Posterior cingulate gyrus (tissue), 11 donors: ENCODE measurements around the gene NUDT19.
"Not testable (repeated sequence)": the region's sequence is repeated elsewhere in the genome, so short reads cannot be mapped to it uniquely, and the experiment has no call there.

Experiments used
- DNase-seq, 10 donors: peaks; one replicate each; pipeline versions ENCODE4 v3.0.0 to v3.0.0-alpha.2; 2020 to 2021; ENCODE audit warnings: mixed read lengths in 3 of 10
- intact Hi-C: fragments of 100-400 bp; cut with DNase I; formaldehyde crosslinking; loops from one replicate; pipeline ENCODE4 v1.15.1; 2023

The NUDT19 gene

DNA sequence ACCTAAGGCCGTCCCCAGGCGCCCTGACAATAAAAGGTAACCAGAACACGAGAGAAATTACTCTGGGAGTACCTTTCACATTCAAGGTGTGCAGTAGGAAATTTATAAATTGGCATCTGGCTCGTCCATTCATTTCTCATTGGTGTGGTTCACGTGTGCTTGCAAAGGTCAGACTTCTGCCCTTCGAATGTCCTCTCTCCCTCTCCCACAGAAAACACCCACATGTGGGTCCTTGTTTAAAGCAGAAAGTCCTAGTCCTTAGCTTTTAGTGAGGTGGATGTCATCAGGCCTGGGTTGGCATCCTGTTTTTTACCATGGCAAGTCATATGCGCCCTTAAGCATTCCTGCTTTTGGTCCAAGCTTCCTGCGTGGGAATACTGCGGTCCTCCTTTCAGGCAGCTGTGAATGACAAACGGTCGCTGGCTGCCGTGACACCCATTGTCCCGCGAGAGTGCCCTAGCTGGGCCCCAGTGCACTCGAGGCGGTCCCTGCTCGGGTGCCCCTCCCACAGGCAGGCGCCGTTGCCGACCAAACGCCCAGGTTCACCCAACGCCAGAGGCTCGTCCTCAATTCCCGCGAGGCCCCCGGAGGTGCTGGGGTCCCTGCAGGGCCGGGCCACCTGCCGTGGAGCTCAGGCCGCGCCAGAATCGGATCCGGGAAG is at the start of gene NUDT19:
Gene NUDT19, plus strand, starts transcription at position 531 of the 661 bp plus-strand sequence. CDS start 140 bp downstream, outside the sequence.
- DNase-seq = peak; percentile 70 to 97 (median 86)
- intact Hi-C loops = loop anchor here (2.0 kb wide), 1 partner anchor 17 kb away; the partner anchor contains the start of genes ANKRD27 and RGS9BP

GRCh38 chr19:32642771-32643170 is 48.9 kb upstream of the NUDT19 start:
- peak in 1 of 10 donors; percentile 44 for DNase-seq
- intact Hi-C loops = no loop called here

GRCh38 chr19:32646556-32646955 is 45.1 kb upstream of the NUDT19 start:
- intact Hi-C loops = no loop called here
- no peak for DNase-seq

GRCh38 chr19:32647361-32647760 is 44.3 kb upstream of the NUDT19 start:
- no peak for DNase-seq
- intact Hi-C loops = no loop called here

DNA sequence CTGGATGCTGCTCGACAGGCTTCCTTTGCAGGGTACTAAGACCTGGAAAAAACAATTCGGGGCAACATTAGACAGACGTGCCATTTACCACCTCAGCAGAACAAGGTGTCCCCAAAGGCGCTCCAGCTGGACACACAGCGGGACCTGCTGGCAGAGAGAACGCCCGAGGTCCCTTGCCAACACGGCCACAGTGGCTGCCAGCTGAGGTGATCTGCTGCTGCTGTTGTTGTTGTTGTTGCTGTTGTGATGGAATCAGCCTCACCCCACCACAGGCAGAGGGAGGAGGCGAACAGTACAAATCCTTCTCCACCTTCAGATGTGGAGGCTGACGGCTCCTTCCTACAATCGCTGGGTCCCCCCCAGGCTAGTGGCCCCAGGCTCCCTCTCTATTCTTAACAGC is 41.9 kb upstream of the NUDT19 start:
- intact Hi-C loops = no loop called here
- DNase-seq = no peak

DNA sequence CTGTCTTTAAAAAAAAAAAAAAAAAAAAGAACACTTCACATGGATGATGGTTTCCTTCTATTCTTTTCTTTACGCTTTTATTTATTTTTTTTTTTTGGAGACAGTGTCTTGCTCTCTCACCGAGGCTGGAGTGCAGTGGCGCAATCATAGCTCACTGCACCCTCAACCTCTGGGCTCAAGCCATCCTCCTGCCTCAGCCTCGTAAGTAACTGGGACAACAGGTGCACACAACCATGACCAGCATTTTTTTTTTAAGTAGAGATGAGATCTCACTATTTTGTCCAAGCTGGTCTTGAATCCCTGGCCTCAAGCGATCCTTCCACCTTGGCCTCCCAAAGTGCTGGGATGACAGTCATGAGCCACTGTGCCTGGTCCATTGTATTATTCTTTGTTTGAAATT is 41.0 kb upstream of the NUDT19 start:
- intact Hi-C loops = no loop called here
- no peak for DNase-seq

GRCh38 chr19:32651729-32652140 is 39.9 kb upstream of the NUDT19 start:
- intact Hi-C loops = no loop called here
- DNase-seq = peak in 9 of 10 donors; percentile 9 to 90 (median 45)

DNA sequence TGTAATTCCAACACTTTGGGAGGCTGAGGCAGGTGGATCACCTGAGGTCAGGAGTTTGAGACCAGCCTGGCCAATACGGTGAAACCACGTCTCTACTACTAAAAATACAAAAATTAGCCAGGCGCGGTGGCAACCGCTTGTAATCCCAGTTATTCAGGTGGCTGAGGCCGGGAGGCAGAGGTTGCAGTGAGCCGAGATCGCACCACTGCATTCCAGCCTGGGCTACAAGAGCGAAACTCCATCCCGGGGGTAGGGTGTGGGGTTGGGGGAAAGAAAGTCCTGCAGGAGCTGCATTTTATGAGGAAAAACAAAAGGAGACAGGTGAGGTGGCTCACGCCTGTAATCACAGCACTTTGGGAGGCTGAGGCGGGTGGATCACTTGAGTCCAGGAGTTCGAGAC is 39.3 kb upstream of the NUDT19 start:
- intact Hi-C loops, DNase-seq: not testable (repeated sequence)

- peak in 9 of 10 donors; percentile 31 to 88 (median 62) for DNase-seq
Observed at GRCh38 chr19:32652894-32653598, 38.6 kb upstream of the NUDT19 start.

GRCh38 chr19:32653599-32653915 is 38.1 kb upstream of the NUDT19 start:
- DNase-seq = peak in 2 of 10 donors; percentile 24 to 26
- intact Hi-C loops = no loop called here

More at GRCh38 chr19:32652894-32653598, 38.6 kb upstream of the NUDT19 start:
- intact Hi-C loops = no loop called here

DNA sequence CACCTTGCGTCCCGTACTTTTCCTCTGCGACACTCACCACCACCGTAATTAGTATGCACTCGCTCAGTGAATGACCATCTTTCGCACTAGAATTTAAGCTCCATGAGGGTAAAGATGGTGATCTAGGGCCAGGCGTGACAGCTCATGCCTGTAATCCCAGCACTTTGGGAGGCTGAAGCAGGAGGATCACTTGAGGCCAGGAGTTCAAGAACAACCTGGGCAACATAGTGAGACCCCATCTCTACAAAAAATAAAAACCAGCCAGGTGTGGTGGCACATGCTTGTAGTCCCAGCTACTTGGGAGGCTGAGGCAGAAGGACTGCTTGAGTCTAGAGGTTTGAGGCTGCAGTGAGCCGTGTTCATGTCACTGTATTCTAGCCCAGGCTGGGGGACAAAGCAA is 35.2 kb upstream of the NUDT19 start:
- DNase-seq = peak in 2 of 10 donors; percentile 9 to 20
- intact Hi-C loops = not testable (repeated sequence)

- intact Hi-C loops = no loop called here
- DNase-seq = peak in 1 of 10 donors; percentile 49
Observed at GRCh38 chr19:32658075-32658474, 33.5 kb upstream of the NUDT19 start.

GRCh38 chr19:32658527-32658926 is 33.1 kb upstream of the NUDT19 start:
- peak in 2 of 10 donors; percentile 56 to 70 for DNase-seq
- intact Hi-C loops = no loop called here

DNA sequence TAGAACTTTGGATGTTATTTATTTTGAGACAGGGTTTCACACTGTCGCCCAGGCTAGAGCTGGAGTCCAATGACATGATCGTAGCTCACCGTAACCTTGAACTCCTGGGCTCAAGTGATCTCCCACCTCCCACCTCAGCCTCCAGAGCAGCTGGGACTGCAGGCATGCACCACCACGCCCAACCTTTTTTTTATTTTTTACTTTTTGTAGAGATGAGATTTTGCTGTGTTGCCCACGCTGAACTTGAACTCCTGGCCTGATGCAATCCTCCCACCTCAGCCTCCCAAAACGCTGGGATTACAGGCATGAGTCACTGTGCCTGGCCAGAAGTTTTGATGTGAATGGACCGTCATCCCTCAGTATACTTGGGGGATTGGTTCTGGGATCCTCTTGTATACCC is 30.3 kb upstream of the NUDT19 start:
- no peak for DNase-seq
- intact Hi-C loops = no loop called here

DNA sequence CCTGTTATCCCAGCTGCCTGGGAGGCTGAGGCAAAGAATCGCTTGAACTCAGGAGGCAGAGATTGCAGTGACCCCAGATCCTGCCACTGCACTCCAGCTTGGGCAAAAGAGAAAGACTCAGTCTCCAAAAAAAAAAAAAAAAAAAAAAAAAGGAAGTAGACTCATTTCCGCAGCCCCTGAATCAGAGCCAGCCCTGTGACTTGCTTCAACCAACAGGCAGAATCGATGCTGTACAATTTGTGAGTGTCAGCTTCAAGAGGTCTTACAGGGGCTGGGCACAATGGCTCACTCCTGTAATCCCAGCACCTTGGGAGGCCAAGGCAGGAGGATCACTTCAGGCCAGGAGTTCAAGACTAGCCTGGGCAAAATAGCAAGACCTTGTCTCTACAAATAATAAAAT is 29.4 kb upstream of the NUDT19 start:
- DNase-seq = peak in 1 of 10 donors; percentile 34
- intact Hi-C loops = no loop called here

DNA sequence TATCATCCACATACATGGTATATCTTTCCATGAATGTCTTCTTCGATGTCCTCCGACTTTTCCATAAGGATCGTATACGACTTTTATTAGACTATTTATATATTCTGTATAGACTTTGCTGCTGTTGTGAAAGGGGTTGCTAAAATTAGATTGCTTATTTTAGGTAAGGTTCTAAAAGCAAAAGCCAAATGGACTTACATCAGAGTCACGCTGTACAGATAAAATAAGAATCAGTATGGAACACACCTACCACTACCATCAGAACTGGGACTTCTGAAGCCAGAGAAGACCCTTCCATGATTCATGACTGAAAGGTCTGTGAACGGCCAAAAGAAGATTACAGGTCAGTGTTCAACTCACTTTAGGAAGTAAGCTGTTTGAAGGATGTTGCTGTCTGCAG is 25.5 kb upstream of the NUDT19 start:
- no peak for DNase-seq
- intact Hi-C loops = no loop called here

DNA sequence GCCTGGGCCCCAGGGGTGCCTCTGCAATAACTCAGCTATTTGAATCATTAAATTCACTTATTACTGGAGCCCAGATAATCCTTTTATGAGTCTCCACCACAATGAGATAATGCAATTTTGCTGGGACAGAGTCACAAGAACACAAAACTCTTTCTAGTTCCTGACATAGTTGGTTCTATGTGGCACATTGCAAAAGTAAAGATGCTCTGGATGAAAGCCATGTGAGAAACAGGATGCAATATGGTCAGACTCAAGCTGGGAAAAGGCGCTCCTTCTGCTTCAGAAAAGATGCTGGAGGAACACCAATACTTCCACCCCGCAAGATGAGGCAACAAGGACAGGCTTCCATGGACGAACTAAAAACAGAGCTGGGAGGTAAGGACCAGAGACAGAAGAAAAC is 22.3 kb upstream of the NUDT19 start:
- DNase-seq = peak in 2 of 10 donors; percentile 66 to 73
- intact Hi-C loops = no loop called here

GRCh38 chr19:32671883-32672593 is 19.6 kb upstream of the NUDT19 start:
- intact Hi-C loops = loop anchor here (10.0 kb wide), 2 partner anchors 87 to 303 kb away; partner anchors contain the start of genes CEP89, FAAP24 and PDCD5
- DNase-seq = no peak

DNA sequence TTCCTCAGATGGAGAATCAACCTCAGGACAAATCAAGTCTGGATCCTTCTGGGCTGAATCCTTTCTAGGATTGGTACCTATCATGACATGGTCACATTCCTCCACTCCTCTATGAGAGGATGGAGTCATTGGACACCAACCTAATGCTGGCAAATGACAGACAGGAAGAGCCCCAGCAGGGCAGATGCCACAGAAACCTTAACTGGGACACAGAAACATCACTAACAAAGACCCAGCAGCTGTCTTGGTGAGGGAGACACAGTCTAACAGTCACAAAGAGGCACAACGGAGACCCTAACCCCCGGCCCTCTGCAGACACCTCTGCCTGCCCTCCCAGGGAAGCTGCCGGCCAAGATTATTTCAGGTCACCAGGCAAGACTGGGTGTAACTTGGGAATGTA is 18.8 kb upstream of the NUDT19 start:
- intact Hi-C loops = loop anchor here (10.0 kb wide), 2 partner anchors 88 to 302 kb away; partner anchors contain the start of genes CEP89, FAAP24 and PDCD5
- no peak for DNase-seq

DNA sequence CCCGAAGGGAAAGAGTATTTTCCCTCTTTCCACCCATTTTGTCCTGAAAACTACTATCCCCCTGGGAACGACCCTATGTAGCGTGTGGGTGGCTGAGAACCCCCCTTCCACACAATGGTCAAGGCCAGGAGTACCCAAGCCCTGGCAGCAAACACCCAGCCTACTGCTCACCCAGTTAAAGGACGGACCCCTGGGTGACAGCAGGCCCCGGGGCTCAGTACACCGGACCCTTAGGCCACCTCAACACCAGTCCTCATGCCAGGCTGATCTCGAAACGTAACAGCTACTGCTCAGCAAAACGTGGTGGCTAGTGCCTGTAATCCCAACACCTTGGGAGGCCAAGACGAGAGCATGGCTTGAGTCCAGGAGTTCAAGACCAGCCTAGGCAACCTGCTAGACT is 18.0 kb upstream of the NUDT19 start:
- DNase-seq = no peak
- intact Hi-C loops = loop anchor here (10.0 kb wide), 2 partner anchors 89 to 301 kb away; partner anchors contain the start of genes CEP89, FAAP24 and PDCD5
